HFF-Myc (cell line): Measurements from ENCODE around the gene SLC24A2.
"Not testable (repeated sequence)": the region's sequence is repeated elsewhere in the genome, so short reads cannot be mapped to it uniquely, and the experiment has no call there.

Experiments
- DNase-seq: peaks from one replicate; pipeline ENCODE4 v3.0.0-alpha.2; 2011; ENCODE audit warnings: low read depth; ENCODE audit errors: extremely low read depth
- H3K4me3 ChIP-seq: replicated peaks from 2 replicates; pipeline ENCODE4 v1.5.1; 2011; ENCODE audit warnings: low read depth, mild to moderate bottlenecking, control low read depth, low read length
- TF ChIP-seq, protein P1 (sequence below): IDR thresholded peaks from 2 replicates; pipeline ENCODE4 v1.5.1; 2012; ENCODE audit warnings: mild to moderate bottlenecking, low read depth, low read length, control low read depth; ENCODE audit errors: missing control alignments

The SLC24A2 gene

DNA sequence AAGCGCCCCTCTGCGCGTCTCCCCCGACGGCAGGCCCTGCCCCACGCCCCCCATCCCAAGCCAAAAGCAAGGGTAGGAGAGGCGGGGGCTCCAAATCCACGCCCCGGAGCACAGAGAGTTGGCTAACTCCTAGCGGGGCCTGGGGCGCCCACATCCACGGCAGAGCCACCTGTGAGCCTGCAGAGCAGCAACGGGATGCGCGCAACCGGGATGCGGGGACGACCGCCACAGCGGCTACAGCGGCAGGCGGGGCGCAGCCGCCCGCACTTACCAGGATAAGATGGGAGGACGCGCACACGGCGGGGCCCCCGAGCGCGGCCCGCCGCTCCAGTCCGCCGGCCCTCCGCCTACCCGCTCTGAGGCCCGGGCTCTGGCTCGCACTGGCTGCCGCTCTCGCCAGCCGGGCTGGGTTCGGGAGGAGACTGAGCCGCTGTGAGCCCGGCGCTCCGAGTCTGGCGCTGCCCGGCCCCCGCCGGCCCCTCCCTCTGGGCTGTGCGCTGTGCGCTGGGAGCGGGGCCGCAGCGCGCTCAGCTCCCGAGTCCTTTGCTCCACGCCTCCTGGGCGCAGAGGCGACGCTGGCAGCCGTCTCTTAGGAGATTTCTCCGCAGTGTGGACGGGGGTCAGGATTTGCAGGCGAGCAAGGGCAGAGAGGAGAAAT, at the start of gene SLC24A2:
SLC24A2 (minus strand) TSS at position 424 of the 658 bp plus-strand sequence.
- no peak for DNase-seq
- no peak within 1 kb of the TSS for H3K4me3 ChIP-seq
- TF ChIP-seq, protein P1, sequence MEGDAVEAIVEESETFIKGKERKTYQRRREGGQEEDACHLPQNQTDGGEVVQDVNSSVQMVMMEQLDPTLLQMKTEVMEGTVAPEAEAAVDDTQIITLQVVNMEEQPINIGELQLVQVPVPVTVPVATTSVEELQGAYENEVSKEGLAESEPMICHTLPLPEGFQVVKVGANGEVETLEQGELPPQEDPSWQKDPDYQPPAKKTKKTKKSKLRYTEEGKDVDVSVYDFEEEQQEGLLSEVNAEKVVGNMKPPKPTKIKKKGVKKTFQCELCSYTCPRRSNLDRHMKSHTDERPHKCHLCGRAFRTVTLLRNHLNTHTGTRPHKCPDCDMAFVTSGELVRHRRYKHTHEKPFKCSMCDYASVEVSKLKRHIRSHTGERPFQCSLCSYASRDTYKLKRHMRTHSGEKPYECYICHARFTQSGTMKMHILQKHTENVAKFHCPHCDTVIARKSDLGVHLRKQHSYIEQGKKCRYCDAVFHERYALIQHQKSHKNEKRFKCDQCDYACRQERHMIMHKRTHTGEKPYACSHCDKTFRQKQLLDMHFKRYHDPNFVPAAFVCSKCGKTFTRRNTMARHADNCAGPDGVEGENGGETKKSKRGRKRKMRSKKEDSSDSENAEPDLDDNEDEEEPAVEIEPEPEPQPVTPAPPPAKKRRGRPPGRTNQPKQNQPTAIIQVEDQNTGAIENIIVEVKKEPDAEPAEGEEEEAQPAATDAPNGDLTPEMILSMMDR: no peak

DNA sequence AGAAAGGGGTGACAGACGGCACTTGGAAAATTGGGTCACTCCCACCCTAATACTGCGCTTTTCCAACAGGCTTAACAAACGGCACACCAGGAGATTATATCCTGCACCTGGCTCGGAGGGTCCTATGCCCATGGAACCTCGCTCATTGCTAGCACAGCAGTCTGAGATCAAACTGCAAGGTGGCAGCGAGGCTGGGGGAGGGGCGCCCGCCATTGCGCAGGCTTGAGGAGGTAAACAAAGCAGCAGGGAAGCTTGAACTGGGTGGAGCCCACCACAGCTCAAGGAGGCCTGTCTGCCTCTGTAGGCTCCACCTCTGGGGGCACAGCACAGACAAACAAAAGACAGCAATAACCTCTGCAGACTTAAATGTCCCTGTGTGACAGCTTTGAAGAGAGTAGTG, 44.5 kb upstream of the SLC24A2 start:
- DNase-seq, H3K4me3 ChIP-seq: not testable (repeated sequence)

DNA sequence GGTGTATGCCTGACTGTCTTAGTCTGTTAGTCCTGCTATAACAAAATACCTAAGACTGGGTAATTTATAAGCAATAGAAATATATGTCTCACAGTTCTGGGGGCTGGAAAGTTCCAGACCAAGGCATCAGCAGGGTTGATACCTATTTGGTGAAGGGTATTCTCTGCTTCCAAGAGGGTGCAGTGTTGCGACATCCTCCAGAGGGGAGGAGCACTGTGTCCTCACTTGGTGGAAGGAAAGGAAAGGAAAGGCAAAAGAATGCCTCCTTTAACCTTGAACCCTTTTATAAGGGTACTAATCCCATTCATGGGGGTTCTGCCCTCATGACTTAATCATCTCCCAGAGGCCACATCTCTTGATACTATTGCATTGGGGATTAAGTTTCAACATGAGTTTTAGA, 42.0 kb upstream of the SLC24A2 start:
- TF ChIP-seq, protein P1: no peak
- DNase-seq: no peak
- no peak overlapping the region for H3K4me3 ChIP-seq

DNA sequence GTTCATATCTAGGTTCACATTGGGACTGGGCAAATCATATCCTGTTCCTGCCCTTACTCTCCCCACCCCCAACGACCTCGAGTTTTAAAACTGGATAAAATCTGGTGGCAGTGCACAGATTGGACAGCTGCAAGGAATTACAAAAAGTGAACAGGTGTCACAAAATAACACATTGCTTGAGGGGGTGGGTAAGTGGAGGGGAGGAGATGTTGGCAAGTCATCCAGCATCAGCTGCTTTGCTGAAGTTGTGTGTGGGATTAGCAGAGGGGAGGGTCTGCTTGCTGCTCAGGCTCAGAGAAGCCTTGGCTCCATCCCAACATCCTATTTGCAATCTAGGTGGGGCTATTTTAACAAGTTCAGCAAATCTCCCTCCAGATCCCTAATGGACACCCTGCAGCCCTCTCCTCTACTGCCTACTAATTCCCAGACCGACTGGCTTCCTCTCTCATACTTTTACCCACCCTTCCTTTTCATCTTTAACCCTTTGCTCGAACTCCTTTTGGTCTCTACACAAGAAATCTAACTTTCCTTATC, 39.8 kb upstream of the SLC24A2 start:
- no peak overlapping the region for H3K4me3 ChIP-seq
- TF ChIP-seq, protein P1: no peak
- DNase-seq: no peak

DNA sequence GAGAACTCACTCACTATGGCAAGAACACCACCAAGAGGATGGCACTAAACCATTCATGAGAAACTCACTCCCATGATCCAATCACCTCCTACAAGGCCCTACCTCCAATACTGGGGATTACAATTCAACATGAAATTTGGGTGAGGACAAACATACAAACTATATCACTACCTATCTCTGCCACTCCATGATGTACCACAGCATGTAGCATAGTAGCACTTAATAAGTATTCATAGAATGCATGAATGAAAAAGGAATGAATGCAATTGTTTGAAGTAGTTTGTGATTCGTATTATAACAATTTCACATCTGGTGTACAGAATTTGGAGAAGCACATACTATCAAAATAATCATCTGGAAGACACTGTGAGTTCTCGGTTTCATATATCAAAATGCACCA, 27.9 kb upstream of the SLC24A2 start:
- DNase-seq: no peak
- no peak overlapping the region for H3K4me3 ChIP-seq
- TF ChIP-seq, protein P1: no peak

DNA sequence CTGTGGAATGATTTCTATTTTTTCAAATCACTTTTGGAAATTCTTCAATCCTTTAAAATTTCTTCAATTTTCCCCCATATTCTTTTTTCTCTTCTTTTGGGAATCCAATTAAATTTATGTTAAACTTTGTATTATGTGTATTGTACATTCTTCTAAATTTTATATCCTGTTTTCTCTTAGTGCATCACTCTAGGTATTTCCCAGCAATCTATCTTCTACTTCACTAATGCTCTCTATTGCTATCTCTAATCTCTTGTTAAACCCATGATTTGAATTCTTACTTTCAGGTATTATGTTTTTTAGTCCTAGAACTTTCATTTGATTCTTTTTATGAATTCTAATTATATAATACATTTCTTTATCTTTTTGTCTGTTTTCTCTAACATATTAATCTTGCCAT, 23.4 kb upstream of the SLC24A2 start:
- no peak for DNase-seq
- H3K4me3 ChIP-seq: no peak overlapping the region
- TF ChIP-seq, protein P1: no peak

DNA sequence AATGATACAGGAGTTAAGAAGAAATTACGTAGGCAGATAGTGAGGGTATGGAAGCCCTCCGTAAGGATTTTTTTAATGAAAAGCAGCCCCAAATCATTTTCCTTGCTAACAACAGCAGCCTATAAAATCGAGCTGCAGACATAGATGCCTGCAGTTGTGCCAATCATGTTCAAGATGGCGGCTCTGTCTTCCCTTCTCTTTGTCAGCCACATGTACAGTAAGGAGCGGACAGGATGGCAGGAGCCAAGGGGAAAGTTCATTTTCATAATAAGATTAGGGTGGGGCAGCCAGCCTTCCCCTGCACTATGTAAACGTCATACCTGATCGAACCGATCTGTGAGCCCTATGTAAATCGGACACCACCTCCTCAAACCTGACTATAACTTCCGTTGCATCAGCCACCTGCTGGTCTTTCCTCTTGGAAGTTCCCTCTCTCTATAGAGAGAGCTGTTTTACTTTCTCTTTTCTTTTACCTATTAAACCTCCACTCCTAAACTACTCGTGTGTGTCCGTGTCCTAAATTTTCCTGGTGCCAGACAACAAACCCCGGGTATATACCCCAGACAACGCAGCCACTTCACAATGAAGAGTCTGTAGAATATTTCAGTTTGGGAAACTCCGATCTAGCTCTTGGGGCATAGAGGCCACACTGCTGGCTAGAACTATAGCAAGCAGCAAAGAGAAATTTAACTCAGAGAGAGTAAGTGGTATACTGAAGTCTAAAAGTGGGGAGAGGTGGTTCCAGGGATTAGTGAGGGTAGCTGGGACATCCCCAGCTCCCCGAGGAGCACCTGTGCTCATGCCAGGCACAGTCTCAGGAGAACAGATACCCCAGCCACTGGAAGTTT, 20.8 kb upstream of the SLC24A2 start:
- H3K4me3 ChIP-seq: no peak overlapping the region
- TF ChIP-seq, protein P1: no peak
- DNase-seq: no peak
